HPDE6-E6E7 (cell line): ENCODE data around the gene XXYLT1.
"Not testable (repeated sequence)": the region's sequence is repeated elsewhere in the genome, so short reads cannot be mapped to it uniquely, and the experiment has no call there.

Experiments
- DNase-seq: peaks from one replicate; pipeline ENCODE4 v3.0.0; 2011; ENCODE audit warnings: missing footprints; ENCODE audit errors: extremely low spot score

The XXYLT1 gene

DNA sequence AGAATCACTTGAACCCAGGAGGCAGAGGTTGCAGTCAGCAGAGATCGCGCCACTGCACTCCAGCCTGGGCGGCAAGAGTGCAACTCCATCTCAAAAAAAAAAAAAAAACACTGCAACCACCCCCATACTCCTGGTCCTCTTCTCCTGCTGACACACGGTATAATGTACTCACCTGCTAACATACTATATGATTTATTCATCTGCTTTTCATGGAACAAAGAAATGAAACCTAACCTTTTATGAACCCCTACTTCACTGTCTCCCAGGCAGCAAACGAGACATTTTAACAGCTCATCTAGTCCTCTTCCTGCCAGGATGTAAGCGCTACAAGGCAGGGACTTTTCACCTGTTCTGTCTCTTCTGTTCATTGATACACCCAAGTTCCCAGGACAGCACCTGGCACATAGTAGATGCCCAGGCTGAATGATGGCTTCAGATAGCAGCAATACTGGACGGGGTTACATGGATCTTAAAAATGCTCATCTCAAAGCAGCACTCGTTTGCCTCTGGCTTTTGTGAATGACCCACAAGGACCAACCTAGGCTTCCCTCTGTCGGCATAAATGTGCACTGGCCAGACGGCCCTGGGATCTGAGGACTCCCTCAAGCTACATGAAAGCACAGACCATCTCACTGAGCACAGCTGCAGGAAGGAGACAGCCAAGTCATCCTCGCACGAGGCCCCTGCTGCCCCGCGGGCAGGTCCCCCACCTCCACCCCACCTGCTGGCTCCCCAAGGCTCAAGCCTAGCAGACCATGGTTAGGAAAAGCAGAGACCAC is 20.3 kb downstream of the XXYLT1 start:
- DNase-seq, result no peak

DNA sequence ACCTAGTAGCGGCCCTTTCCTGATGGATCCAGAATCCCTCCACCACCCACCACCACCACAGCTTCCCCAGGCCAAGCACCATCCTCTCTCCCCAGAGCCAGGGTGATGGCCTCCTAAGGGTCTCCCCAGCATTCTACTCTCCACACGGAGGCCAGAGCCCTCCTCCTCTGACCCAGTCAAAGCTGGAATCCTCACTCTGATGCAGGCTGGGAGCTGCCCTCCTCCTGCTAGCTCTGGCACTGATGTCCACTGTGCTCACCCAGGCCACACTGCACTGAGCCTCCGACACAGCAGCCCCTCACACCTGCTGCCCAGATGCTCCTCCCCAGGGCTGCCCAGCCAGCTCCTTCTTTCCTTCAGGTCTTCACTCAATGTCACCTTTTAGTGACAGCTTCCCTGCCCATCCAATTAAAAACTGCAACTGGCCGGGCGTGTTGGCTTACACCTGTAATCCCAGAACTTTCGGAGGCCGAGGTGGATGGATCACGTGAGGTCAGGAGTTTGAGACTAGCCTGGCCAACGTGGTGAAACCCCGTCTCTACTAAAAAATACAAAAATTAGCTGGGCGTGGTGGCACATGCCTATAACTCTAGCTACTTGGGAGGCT is 21.0 kb downstream of the XXYLT1 start:
- no peak for DNase-seq

DNA sequence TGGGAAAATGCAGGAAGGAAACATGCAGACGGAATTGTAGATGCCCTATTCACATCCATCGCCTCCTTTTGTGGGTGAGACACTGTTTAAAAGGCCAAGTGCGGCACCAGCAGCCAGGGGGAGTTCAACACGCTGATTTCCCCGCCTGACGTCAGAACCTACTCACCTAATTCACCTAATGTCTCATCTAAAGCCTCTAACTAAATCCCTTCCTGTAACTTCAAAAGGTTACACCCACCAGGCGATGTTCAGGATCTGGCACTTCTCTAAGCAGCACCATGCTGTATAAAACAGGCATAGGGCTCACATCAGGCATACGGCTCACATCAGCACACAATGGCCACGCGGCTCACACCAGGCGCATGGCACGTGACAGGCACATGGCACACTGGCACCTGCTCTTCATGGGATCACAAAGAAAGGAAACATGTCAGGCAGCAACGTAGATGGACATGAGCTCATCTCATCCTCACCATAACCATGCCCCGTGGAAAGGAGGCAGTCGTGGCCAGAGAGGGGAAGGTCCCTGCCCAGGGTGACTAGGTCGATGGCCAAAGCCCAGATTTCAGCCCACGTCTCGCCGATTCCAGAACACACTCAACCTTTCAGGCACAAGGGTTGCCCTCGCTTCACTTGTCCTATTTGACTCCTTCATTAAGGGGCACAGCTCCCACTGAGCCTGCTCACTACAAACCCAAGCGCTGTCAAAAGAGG is 21.7 kb downstream of the XXYLT1 start:
- no peak for DNase-seq

DNA sequence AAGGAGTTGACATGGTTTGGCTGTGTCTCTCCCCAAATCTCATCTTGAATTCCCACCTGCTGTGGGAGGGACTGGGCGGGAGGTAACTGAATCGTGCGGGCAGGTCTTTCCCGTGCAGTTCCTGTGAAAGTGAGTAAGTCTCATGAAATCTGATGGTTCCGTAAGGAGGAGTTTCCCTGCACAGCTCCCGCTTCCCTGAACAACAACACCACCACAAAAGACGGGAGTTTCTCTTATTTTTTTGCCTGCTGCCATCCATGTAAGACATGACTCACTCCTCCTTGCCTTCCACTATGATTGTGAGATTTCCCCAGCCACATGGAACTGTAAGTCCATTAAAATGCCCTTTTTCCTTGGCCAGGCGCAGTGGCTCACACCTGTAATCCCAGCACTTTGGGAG is 22.7 kb downstream of the XXYLT1 start:
- DNase-seq, result no peak

DNA sequence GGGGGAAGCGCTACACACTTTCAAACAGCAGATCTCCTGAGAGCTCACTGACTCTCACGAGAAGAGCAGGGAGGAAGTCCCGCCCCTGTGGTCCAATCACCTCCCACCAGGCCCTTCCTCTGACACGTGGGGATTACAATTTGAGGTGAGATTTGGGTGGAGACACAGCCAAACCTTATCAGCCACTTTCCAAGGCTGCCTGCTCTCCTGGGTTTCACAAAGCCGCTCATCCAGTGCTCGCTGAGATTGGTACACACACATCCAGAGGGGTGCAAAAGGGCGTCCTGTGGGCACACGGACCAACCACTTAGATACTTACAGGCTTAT is 23.1 kb downstream of the XXYLT1 start:
- no peak for DNase-seq

DNA sequence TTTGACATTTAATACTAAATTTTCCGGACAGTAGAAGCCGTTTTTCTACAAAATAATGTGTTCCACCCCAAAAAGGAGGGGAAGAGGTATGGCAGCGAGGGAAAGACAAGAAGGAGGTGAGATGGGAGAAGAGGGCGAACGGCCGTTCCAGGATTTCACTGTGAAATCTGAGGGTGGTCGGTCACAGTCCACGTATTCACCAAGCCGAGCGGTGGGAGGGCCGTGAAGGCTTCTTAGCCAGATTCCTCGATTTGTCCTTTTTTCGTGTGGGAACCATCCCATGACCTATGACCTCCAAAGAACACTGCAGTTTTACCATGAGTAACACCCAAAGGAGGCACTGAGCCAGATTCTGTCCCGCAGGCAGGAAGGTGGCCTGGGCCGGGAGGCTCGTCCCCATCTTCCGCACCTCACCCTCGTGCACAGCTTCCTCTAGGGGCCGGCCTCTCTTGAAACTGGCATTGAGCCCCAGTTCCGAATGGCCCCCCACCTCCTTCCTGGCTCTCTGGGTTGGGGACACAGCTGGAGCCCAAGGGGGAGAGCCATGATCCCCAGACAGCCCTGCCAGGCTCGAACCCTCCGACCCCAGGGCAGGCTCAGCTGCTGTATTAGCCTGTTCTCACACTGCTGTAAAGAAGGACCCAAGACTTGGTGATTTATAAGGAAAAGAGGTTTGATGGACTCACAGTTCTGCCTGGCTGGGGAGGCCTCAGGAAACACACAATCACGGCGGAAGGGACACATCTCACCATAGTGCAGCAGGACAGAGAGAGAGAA is 23.7 kb downstream of the XXYLT1 start:
- DNase-seq, result no peak

DNA sequence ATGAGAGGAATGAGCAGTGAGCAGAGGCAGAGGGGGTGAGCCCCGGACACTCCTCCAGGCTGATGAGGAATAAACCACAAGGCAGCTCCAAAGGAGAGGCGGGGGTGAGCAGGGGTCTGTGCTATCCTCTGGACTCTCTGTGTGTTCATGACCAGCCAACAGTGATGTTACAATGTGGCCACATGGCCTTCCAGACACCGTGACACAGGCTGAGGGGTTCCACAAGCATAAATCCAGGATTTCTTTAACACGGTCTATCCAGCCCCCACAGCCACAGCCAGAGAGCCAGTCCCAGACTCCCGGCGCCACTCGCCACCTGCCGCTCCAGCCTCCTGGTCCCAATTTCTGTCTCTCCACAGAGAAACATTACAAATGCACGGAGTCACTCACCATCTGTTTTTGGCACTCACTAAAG is 24.4 kb downstream of the XXYLT1 start:
- DNase-seq, result no peak

DNA sequence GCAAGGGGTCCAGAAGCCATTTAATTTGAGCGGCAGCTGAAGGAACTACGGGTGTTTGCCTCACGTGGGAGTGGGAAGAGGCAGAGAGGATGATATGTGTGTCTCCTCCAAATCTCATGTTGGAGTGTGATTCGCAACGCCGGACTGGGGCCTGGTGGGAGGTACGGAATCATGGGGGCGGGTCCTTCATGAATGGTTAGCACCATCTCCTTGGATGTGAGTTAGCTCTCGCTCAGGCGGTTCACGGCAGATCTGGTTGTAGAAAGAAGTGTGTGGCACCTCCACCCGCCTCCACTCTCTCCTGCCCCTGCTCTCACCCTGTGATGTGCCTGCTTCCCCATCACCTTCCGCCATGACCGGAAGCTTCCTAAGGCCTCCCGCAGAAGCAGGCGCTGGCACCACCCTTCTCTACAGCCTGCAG is 25.4 kb downstream of the XXYLT1 start:
- no peak for DNase-seq

DNA sequence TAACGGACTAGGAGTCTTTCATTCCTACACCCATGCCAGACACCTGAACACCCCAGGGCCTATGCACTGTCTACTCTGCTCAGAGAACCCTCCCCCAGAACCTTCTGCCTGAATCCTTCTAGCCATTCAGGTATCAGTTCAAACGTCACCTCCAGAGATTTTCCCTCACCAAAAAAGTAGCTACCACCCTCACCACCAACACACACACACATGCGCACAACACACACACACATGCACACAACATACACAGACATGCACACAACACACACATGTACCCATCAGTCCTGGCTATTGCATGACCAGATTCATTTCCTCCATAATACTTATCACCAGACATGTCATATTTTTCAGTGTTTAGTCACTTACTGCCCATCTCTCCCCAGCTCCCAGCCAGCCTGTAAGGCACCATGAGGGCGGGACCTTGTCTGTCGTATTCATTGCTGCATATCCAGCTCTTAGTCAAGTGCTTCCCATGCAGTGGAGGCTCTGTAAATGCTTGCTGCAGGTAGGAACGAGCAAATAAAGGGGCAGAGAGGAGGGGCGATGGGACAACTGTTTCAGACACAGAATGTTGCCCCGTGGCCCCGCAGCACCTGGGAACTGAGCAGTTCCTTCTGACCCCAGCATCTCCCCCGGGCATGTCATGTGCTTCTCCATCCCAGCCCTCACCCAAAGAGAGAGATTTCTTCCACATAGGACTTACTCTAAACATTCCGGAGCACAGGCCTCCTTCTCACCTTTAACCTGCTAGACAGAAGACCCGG is 29.2 kb downstream of the XXYLT1 start:
- no peak for DNase-seq

DNA sequence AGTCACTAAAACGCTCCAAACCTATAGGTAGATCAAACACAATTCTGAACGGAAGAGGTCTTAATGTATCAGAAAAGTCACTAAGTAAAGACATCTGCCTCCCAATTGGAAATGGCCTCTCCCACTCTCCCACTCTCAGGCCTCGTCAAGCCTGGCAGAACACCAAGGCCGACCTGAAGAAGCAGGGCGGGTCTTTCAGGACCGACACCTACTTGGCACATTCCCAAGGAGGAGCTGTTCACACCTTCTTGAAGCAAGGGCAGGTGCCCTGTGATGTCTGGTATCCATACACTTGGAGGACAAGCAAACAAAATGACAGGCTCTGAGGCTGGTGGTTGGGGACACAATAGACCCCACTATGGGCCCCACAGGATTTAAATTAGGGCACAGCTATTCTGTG is 30.0 kb downstream of the XXYLT1 start:
- DNase-seq, result no peak

DNA sequence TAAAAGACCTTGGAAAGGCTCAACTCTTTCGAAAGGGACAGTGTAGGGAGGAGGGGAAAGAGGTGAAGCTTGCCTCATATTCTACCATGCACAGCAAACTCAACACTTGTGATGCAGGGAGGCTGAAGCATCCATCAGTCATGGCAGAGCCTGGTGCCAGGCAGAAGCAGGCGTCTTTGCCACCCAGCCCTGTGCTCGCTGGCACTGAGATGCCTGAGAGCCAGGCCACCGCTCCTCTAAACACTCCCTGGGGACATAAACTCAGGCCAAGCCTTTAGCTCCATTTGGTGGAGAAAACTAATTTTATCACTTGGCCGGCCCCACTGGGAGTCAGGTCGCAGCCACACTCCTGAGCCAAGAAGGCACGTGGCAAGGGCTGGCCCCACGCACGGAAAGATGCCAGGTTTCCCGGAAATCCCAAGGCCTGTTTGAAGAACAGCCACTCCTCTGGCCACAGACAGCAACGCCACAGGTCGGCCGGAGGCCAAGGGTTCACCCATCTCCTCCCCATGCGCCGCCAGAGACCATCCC is 30.7 kb downstream of the XXYLT1 start:
- DNase-seq, result no peak

DNA sequence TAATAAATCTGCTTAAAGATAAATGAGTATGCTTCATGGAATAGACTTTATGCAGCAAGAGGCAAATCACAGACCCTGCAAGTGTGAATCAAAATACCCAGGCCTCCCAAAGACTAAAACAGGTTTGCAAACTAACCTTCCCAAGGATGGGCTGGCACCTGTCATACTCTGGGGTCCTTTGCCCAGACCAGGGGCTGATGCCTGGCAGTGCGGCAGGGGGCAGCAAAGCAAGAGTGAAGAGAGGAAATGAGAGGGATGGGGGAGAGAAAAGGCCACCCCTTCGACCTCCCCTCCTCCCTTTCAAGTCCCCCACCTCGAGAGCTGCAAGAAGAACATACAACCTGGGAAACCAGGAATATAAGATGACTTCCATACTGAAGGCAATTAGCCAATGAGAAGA is 31.8 kb downstream of the XXYLT1 start:
- no peak for DNase-seq

DNA sequence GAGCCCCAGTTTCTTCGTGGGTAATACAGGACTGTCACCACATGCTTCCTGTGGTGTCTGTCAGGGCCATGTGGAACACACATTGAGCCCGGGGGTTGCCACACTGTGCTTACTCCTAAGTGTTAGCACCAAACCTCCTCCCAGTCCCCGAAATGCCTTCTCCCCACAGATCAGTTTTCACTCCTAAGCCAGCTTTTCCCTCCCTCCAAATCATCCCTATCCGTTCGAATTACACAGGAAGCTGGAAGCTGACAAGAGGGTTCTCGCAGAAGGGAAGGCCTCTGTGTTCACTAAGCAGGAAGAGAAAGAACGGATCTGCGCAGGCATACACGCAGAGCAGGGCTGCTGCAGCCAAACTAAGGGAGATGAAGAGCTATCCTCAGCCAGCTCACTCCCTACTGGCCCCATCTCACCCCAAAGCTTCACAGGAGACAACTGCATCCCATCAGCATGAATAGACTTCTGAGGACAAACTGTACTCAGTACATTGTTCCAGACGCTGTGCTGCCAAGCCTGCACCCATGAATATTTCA is 32.3 kb downstream of the XXYLT1 start:
- no peak for DNase-seq

DNA sequence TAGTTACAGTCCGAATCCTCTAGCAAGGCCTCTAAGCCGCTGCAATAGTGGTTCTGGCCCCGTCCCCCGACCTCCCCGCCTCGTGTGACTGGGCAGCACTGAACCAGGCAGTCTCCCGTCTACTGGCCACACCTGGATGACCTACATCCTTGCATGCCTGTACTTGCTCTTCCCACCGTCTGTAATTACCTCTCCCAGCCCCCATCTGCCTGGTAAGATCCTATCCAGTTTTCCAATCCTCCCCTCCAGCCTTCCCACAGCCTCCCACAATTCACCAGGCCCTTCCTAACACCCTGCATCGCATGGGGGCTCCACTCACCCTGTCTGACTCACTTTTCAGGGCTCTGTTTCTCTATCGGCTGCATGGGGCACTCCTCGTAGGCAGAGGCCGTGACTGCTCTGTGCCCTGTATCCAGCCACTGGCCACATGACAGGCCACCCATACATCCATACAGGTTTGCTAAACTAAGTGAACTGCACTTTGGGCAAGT is 32.8 kb downstream of the XXYLT1 start:
- no peak for DNase-seq

DNA sequence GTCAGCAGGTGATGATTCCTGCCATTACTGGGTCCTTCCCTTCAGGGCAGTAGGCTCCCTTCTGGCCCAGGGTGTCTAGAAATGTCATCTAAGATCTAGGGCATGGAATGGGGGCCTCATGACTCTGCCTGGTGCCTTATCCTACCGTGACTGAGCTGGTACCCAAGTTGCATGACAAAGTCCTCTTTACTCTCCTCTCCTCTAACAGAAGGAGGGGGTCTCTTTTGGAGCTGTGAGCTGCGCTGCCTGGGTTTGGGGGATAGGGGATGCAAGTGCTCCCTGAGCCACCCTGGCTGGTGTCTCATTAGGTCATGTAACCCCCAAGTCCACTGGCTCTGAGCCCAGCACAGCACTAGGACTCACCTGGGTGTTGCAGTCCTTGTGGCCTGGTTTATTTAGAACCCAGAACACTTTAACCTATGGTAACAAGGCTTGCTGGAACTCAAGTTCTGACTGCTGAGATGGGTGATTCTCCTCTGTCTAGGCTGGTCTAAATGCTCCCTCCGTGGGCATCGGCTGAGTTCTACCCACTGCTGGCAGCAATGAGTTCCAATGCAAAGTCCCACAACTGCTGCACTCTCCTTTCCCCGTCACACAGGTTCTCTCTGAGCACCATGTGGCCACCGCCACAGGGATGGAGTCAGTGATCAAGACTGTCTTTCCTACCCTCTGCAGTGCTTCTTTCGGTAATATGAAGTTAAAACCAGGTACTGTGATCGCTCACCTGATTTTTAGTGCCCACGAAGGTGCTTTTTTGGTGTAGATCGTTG is 34.0 kb downstream of the XXYLT1 start:
- no peak for DNase-seq

DNA sequence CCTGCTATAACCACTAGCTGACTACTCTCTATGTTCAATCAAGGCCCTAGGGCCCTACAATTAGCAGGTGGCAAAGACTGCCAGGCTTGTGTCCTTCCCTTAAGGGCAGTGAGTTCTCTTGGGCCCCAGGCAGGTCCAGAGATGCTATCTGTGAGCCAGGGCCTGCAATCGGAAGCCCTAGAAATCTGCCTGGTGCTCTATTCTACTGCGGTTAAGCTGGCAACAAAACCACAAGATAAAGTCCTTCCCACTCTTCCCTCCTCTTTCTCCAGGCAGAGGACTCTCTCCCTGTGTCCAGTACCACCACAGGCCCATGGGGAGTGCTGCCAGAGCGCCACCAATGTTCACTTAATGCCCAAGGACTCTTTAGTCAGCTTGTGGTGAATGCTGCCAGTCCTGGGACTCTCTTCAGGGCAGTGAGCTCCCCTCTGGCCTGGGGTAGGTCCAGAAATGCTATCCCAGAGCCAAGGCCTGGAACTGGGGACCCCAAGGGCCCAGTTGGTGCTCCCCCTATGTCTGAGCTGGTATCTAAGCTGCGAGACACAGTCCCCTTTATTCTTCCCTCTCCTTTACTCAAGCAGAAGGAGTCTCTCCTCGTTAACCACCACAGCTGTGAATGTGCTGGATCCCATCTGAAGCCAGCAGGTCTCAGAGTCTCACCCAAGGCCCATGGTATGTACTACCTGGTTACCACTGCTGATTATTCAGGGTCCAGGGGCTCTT is 34.7 kb downstream of the XXYLT1 start:
- no peak for DNase-seq

DNA sequence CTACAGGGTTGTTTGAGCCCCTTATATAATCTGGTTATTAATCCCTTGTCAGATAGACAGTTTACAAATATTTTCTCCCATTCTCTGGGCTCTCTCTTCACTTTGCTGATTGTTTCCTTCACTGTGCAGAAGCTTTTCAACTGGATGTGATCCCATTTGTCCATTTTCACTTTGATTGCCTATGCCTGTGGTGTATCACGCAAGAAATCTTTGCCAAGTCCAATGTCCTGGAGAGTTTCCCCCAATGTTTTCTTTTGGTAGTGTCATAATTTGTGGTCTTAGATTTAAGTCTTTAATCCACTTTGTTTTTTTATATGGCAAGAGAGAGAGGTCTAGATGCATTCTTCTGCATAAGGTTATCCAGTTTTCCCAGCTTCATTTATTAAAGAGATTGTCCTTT is 40.7 kb downstream of the XXYLT1 start:
- no peak for DNase-seq

DNA sequence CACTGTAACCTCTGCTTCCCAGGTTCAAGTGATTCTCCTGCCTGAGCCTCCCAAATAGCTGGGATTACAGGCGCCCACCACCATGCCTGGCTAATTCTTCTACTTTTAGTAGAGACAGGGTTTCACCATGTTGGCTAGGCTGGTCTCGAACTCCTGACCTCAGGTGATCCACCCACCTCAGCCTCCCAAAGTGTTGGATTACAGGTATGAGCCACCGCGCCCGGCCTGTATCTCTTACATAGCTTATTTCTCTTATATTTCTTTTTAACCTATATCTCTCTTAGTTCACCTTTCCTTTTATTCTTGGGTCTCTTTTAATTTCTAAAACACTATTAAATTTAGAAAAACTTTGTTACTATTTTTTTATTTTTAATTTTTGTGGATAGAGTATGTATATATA is 42.1 kb downstream of the XXYLT1 start:
- DNase-seq, result not testable (repeated sequence)

DNA sequence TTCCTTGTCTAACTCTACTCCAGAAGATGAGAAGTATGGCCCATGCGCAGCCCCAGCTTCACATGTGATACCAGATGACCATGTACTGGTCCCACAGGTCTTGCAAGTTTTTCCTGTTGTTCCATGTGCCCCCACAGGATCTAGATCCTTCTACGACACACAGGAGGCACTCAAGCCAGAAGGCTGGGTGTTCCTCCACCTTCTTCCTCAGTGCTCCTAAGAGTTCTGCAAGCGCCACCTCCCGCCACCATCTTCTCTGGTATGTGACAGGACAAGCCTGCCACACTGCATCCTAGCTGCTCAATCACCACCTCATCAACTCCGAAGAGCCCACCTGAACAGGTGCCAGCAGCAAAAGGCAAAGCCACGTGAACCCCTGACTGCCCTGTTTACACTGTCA is 43.1 kb downstream of the XXYLT1 start:
- DNase-seq, result no peak
